H1 (cell line): ENCODE results near the gene BEAN1. TPM values are rescaled to one million over a fixed set of nuclear protein-coding genes. Genes with fewer than 3 reads are reported as not detected.

Experiments used
- CTCF ChIA-PET: fragments of 300-600 bp; sonication (Branson Sonifier 250); formaldehyde crosslinking; loops from one replicate; lab custom pipeline; 2021; ENCODE audit not compliant: partially characterized antibody; lab: Charles Lee
- POLR2A ChIA-PET: fragments of 300-600 bp; sonication (Branson Sonifier 250); formaldehyde crosslinking; loops from one replicate; lab custom pipeline; 2021; ENCODE audit warnings: inconsistent platforms; ENCODE audit not compliant: partially characterized antibody; lab: Charles Lee
- DNase-seq, 2 experiments: peaks; one replicate each; pipeline versions ENCODE4 v3.0.0 to v3.0.0-alpha.2; 2010 to 2022; ENCODE audit warnings: low spot score in 2 of 2, low read depth in 1 of 2, mixed read lengths in 1 of 2
- FAIRE-seq: peaks from 2 replicates; lab custom pipeline; 2011; peaks lifted over from hg19 to GRCh38; lab: Jason Lieb, UNC
- H2AFZ ChIP-seq: 2 replicates; pipeline ENCODE4 v1.8.1; 2012; ENCODE audit warnings: low read length, inconsistent platforms
- H2AK5ac ChIP-seq: 2 replicates; pipeline ENCODE4 v1.6.1; 2013; ENCODE audit warnings: low read depth, low read length
- H2BK120ac ChIP-seq: replicated peaks from 2 replicates; pipeline ENCODE3; 2013; ENCODE audit warnings: low read depth, low read length, inconsistent platforms
- H2BK12ac ChIP-seq: 2 replicates; pipeline ENCODE4 v1.6.1; 2013; ENCODE audit warnings: low read depth, low read length
- H2BK15ac ChIP-seq: 2 replicates; pipeline ENCODE4 v1.6.1; 2013; ENCODE audit warnings: low read length
- H2BK20ac ChIP-seq: 2 replicates; pipeline ENCODE4 v1.6.1; 2013; ENCODE audit warnings: low read length
- H2BK5ac ChIP-seq: 2 replicates; pipeline ENCODE4 v1.6.1; 2013; ENCODE audit warnings: low read depth, low read length
- H3K14ac ChIP-seq: 2 replicates; pipeline ENCODE4 v1.6.1; 2013; ENCODE audit warnings: inconsistent platforms; ENCODE audit not compliant: insufficient read length
- H3K18ac ChIP-seq: 2 replicates; pipeline ENCODE4 v1.6.1; 2013; ENCODE audit warnings: low read length; ENCODE audit errors: extremely low read depth
- H3K23ac ChIP-seq: 2 replicates; pipeline ENCODE4 v1.6.1; 2013; ENCODE audit warnings: inconsistent platforms; ENCODE audit not compliant: insufficient read length
- H3K23me2 ChIP-seq: 2 replicates; pipeline ENCODE4 v1.6.1; 2013; ENCODE audit warnings: low read depth, low read length
- H3K27ac ChIP-seq: 2 replicates; pipeline ENCODE4 v1.6.1; 2011; ENCODE audit warnings: low read depth, low read length, inconsistent platforms
- H3K27me3 ChIP-seq, 4 experiments: replicated peaks in 1 of 4; 1 replicate in 1 of 4; 2 replicates in 3 of 4; pipeline versions ENCODE4 v1.6.1 to v1.8.1; 2011 to 2013; ENCODE audit warnings: low read length in 3 of 4, mild to moderate bottlenecking in 3 of 4, inconsistent platforms in 2 of 4, mixed read lengths in 2 of 4, moderate library complexity in 1 of 4; ENCODE audit not compliant: control insufficient read depth in 3 of 4, insufficient read depth in 3 of 4; ENCODE audit errors: extremely low read depth in 1 of 4
- H3K36me3 ChIP-seq, 4 experiments: 2 replicates each; pipeline versions ENCODE4 v1.6.1 to v1.8.1; 2011 to 2013; ENCODE audit warnings: mild to moderate bottlenecking in 4 of 4, low read length in 3 of 4, moderate library complexity in 2 of 4, control low read depth in 1 of 4, inconsistent platforms in 1 of 4; ENCODE audit not compliant: insufficient read depth in 4 of 4, control insufficient read depth in 2 of 4
- H3K4ac ChIP-seq: replicated peaks from 2 replicates; pipeline ENCODE3; 2013; ENCODE audit warnings: low read length, low read depth, mixed read lengths, inconsistent platforms; ENCODE audit not compliant: insufficient read length
- H3K4me1 ChIP-seq, 4 experiments: replicated peaks in 1 of 4; 1 replicate in 1 of 4; 2 replicates in 3 of 4; pipeline versions ENCODE4 v1.6.1 to v1.8.1; 2011 to 2013; ENCODE audit warnings: low read length in 3 of 4, inconsistent platforms in 2 of 4, mixed read lengths in 1 of 4; ENCODE audit not compliant: insufficient read depth in 4 of 4, control insufficient read depth in 3 of 4
- H3K4me2 ChIP-seq, 2 experiments: 2 replicates each; pipeline versions ENCODE4 v1.6.1 to v1.8.1; 2011 to 2013; ENCODE audit warnings: low read depth in 2 of 2, low read length in 2 of 2, control low read depth in 1 of 2, inconsistent platforms in 1 of 2, mild to moderate bottlenecking in 1 of 2; ENCODE audit not compliant: insufficient read depth in 1 of 2
- H3K4me3 ChIP-seq, 4 experiments: fragments of 200-600, 300-600 bp in 1 of 4; sonication (generic), shearing (Covaris generic), sonication (Bioruptor Twin) in 1 of 4; 2 replicates each; pipeline versions ENCODE4 v1.5.1 to v1.8.1; 2011 to 2016; ENCODE audit warnings: low read length in 4 of 4, low read depth in 3 of 4, control low read depth in 2 of 4, inconsistent platforms in 2 of 4, mild to moderate bottlenecking in 2 of 4, mixed read lengths in 1 of 4, moderate library complexity in 1 of 4; ENCODE audit not compliant: insufficient read depth in 2 of 4; ENCODE audit errors: extremely low read depth in 1 of 4
- H3K56ac ChIP-seq: replicated peaks from 2 replicates; pipeline ENCODE3; 2013; ENCODE audit warnings: low read depth, mild to moderate bottlenecking, mixed read lengths, low read length, inconsistent platforms; ENCODE audit not compliant: insufficient read length
- H3K79me1 ChIP-seq: 2 replicates; pipeline ENCODE4 v1.6.1; 2013; ENCODE audit warnings: low read depth, low read length, control low read depth
- H3K79me2 ChIP-seq, 2 experiments: 2 replicates each; pipeline versions ENCODE4 v1.6.1 to v1.8.1; 2012 to 2013; ENCODE audit warnings: low read length in 2 of 2, mild to moderate bottlenecking in 2 of 2, inconsistent platforms in 1 of 2; ENCODE audit not compliant: insufficient read depth in 2 of 2, control insufficient read depth in 1 of 2
- H3K9ac ChIP-seq, 4 experiments: replicated peaks in 1 of 4; 1 replicate in 1 of 4; 2 replicates in 3 of 4; pipeline versions ENCODE4 v1.6.1 to v1.8.1; 2011 to 2013; ENCODE audit warnings: low read depth in 3 of 4, low read length in 3 of 4, control low read depth in 2 of 4, mild to moderate bottlenecking in 2 of 4, moderate library complexity in 2 of 4, inconsistent platforms in 1 of 4; ENCODE audit errors: extremely low read depth in 1 of 4
- H3K9me3 ChIP-seq, 2 experiments: 2 replicates each; pipeline versions ENCODE4 v1.6.1 to v1.8.1; 2012 to 2013; ENCODE audit warnings: mild to moderate bottlenecking in 2 of 2, moderate library complexity in 2 of 2, control low read depth in 1 of 2, inconsistent platforms in 1 of 2, low read depth in 1 of 2, low read length in 1 of 2, mixed read lengths in 1 of 2; ENCODE audit not compliant: insufficient read depth in 2 of 2
- H4K20me1 ChIP-seq, 2 experiments: replicated peaks in 1 of 2; 2 replicates each; pipeline versions ENCODE3 to v1.8.1; 2011 to 2013; ENCODE audit warnings: inconsistent platforms in 2 of 2, low read length in 2 of 2, mild to moderate bottlenecking in 1 of 2; ENCODE audit not compliant: insufficient read depth in 2 of 2, control insufficient read depth in 1 of 2
- H4K5ac ChIP-seq: 2 replicates; pipeline ENCODE4 v1.6.1; 2013; ENCODE audit warnings: low read length, low read depth, mixed read lengths, inconsistent platforms; ENCODE audit not compliant: insufficient read length
- H4K8ac ChIP-seq: 2 replicates; pipeline ENCODE4 v1.8.0; 2013; ENCODE audit warnings: mild to moderate bottlenecking, moderate library complexity, low read length, inconsistent platforms; ENCODE audit not compliant: insufficient read depth; ENCODE audit errors: extremely low read depth
- H4K91ac ChIP-seq: replicated peaks from 2 replicates; pipeline ENCODE3; 2013; ENCODE audit warnings: low read length, mixed read lengths, inconsistent platforms; ENCODE audit not compliant: insufficient read length
- BRCA1 ChIP-seq: IDR thresholded peaks from 2 replicates; pipeline ENCODE4 v1.6.1; 2012; ENCODE audit warnings: low read depth, low read length, improper control_type of control experiment
- CBX8 ChIP-seq: fragments of 300-800, 300-1000 bp; sonication (generic); IDR thresholded peaks from 2 replicates; pipeline ENCODE4 v1.7.1; 2016; ENCODE audit warnings: low read depth, low read length, borderline replicate concordance
- CHD1 ChIP-seq: IDR thresholded peaks from 2 replicates; pipeline ENCODE4 v1.6.1; 2012; ENCODE audit warnings: low read depth, low read length, improper control_type of control experiment
- CREB1 ChIP-seq: IDR thresholded peaks from 2 replicates; pipeline ENCODE4 v1.6.1; 2012; ENCODE audit warnings: inconsistent platforms
- CTBP2 ChIP-seq: IDR thresholded peaks from 2 replicates; pipeline ENCODE4 v1.7.0; 2011; ENCODE audit warnings: borderline replicate concordance, mild to moderate bottlenecking, moderate library complexity, mixed read lengths, low read length; ENCODE audit not compliant: insufficient read depth, insufficient read length
- EZH2 ChIP-seq: fragments of 200-600 bp; sonication (generic); IDR thresholded peaks from 2 replicates; pipeline ENCODE4 v1.7.1; 2012; ENCODE audit warnings: low read depth, mild to moderate bottlenecking, moderate library complexity, low read length, inconsistent platforms; ENCODE audit not compliant: severe bottlenecking
- JUN ChIP-seq: IDR thresholded peaks from 2 replicates; pipeline ENCODE4 v1.6.1; 2011; ENCODE audit warnings: low read depth, mild to moderate bottlenecking, improper control_type of control experiment, low read length
- MAFK ChIP-seq: IDR thresholded peaks from 2 replicates; pipeline ENCODE4 v1.6.1; 2012; ENCODE audit warnings: low read depth, mild to moderate bottlenecking, improper control_type of control experiment, low read length
- POLR2A ChIP-seq, 2 experiments: IDR thresholded peaks; 1 replicate in 1 of 2; 2 replicates in 1 of 2; pipeline ENCODE4 v1.6.1; 2011; ENCODE audit warnings: low read depth in 2 of 2, low read length in 2 of 2, mild to moderate bottlenecking in 2 of 2; ENCODE audit errors: control extremely low read depth in 1 of 2
- RNF2 ChIP-seq: fragments of 200-900, 300-1000 bp; sonication (generic); IDR thresholded peaks from 2 replicates; pipeline ENCODE4 v1.7.1; 2016; ENCODE audit warnings: borderline replicate concordance, low read depth, mild to moderate bottlenecking, antibody characterized with exemption, low read length; ENCODE audit not compliant: poor library complexity, severe bottlenecking; ENCODE audit errors: missing control alignments
- SAP30 ChIP-seq: fragments of 300-600 bp; sonication (generic); IDR thresholded peaks from 2 replicates; pipeline ENCODE4 v1.7.1; 2012; ENCODE audit warnings: low read length, moderate library complexity, mild to moderate bottlenecking, inconsistent platforms; ENCODE audit not compliant: insufficient read depth, insufficient replicate concordance
- WGBS, 2 experiments: shearing (Covaris generic) in 1 of 2; methylation state at CpG; one replicate each; pipeline versions ENCODE4 v1.1.6 to v1.1.7; 2013 to 2015; ENCODE audit warnings: low lambda C conversion rate in 2 of 2, mixed read lengths in 2 of 2, inconsistent platforms in 1 of 2, low coverage in 1 of 2, missing lambda C conversion rate in 1 of 2; ENCODE audit not compliant: insufficient replicate concordance in 2 of 2, insufficient coverage in 1 of 2, insufficient read length in 1 of 2; ENCODE audit errors: extremely low coverage in 1 of 2, missing lambda C conversion rate in 1 of 2; 5-methylcytosine and 5-hydroxymethylcytosine counted together
- polyA plus RNA-seq, 7 experiments: library from polyadenylated mRNA; depleted of rRNA in 3 of 7; stranded (reverse) in 5 of 7; unstranded in 2 of 7; fragments of >200 nt in 5 of 7; fragments of 200-250 nt in 2 of 7; gene quantifications; 1 replicate in 5 of 7; 2 replicates in 1 of 7; 4 replicates in 1 of 7; pipeline versions ENCODE4 v1.2.1 to v1.2.3, GENCODE V29; 2011 to 2013; ENCODE audit warnings: missing spikeins in 2 of 7, mixed read lengths in 2 of 7
- total RNA-seq: library from RNA; stranded (reverse); fragmentation: NEBNext Ultra II Directional; extraction: Animal tissue kit (Norgen Biotek cat#: 25700); gene quantifications from 2 replicates; pipeline ENCODE4 v1.2.1, GENCODE V29; 2021
- TF ChIP-seq, protein P1 (sequence below): IDR thresholded peaks from 2 replicates; pipeline ENCODE4 v1.6.1; 2011; ENCODE audit warnings: low read length, improper control_type of control experiment

BEAN1 gene
- total and polyA plus RNA-seq, 2 of the 8 experiments (the other 6 are each of a cell fraction or from before 2014, with no cell fraction given) = 0.08 TPM; not detected in 1

DNA sequence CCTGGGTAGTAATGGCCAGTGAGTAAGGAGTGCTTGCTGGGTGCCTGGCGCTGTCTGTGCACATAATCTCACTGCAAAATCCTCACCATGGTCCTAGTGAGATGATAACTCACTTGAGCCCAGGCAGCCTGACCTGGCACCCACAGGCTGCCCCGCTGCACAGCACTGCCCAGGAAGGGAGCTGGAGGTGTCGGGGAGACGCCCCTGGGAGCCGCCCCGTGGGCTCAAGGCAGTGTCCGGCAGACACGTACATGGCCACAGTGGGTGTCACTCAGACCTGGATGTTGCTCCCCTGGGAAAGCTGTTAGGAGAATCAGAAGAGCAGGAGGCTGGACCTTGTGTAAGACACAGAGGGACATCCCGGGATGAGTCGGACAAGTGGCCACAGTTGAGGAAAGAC, 44.2 kb downstream of the BEAN1 start:
- H3K14ac ChIP-seq = no peak overlapping the region
- peaks cover 0 to 2% (median under 1%) of the 10 kb centered on the region in 4 experiments; a peak in 2 of 7 replicates for H3K4me1 ChIP-seq
- no peak overlapping the region for H4K5ac ChIP-seq
- no peak overlapping the region for H4K8ac ChIP-seq
- H4K20me1 ChIP-seq = no peaks in the 10 kb centered on the region
- DNase-seq (no peak), FAIRE-seq (no peak)
- no peak overlapping the region for H3K4me3 ChIP-seq
- no peak overlapping the region for H3K9ac ChIP-seq
- ChIA-PET POLR2A (no interaction called here), CTCF (interaction anchor here (0.7 to 15.3 kb wide), 15 partner anchors 9 to 127 kb away, joined by 3 to 226 read pairs (median 6); no protein-coding TSS in a partner anchor)
- H3K9me3 ChIP-seq = no peaks in the 10 kb centered on the region
- no peak overlapping the region for H2AFZ ChIP-seq
- H2BK15ac ChIP-seq = no peak overlapping the region
- no peak overlapping the region for H3K23ac ChIP-seq
- H3K27me3 ChIP-seq = no peaks in the 10 kb centered on the region; a peak in 2 of 7 replicates
- H3K79me1 ChIP-seq = no peaks in the 10 kb centered on the region
- H3K79me2 ChIP-seq = no peaks in the 10 kb centered on the region
- H3K36me3 ChIP-seq = no peaks in the 10 kb centered on the region
- 97% methylated on average over 10 of the region's 10 CpGs; no CpG with 5 or more reads in 1 of the 2 experiments for WGBS, 2 experiments
- no peak overlapping the region for H4K91ac ChIP-seq
- H3K56ac ChIP-seq = no peak overlapping the region
- peaks cover 3% of the 10 kb centered on the region; the same call in 1 of the 2 replicates for H3K23me2 ChIP-seq
- no peak overlapping the region for H2BK5ac ChIP-seq
- no peak overlapping the region for H2BK120ac ChIP-seq
- no peak overlapping the region for H3K27ac ChIP-seq
- H2BK20ac ChIP-seq = no peak overlapping the region
- no peak overlapping the region for H2BK12ac ChIP-seq
- H2AK5ac ChIP-seq = no peak overlapping the region
- TF ChIP-seq CHD1 = no peak
- no peak for TF ChIP-seq POLR2A (IDR thresholded peaks at IDR 0.05; ENCODE audit: control extremely low read depth in 1 of 2, low read depth in 2 of 2, low read length in 2 of 2)
- TF ChIP-seq BRCA1 = no peak
- no peak for TF ChIP-seq CTBP2
- TF ChIP-seq SAP30 = no peak
- TF ChIP-seq MAFK = no peak
- no peak for TF ChIP-seq JUN
- TF ChIP-seq, protein P1, sequence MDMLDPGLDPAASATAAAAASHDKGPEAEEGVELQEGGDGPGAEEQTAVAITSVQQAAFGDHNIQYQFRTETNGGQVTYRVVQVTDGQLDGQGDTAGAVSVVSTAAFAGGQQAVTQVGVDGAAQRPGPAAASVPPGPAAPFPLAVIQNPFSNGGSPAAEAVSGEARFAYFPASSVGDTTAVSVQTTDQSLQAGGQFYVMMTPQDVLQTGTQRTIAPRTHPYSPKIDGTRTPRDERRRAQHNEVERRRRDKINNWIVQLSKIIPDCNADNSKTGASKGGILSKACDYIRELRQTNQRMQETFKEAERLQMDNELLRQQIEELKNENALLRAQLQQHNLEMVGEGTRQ = no peak
- no peak for TF ChIP-seq EZH2
- TF ChIP-seq RNF2 = no peak
- TF ChIP-seq CBX8 = no peak
- TF ChIP-seq CREB1 = no peak
- H3K4me2 ChIP-seq = no peak overlapping the region
- H3K4ac ChIP-seq = no peak overlapping the region
- H3K18ac ChIP-seq = no peak overlapping the region
